HEK293T (cell line): Measurements from ENCODE around the gene ZNF750.

Experiments
- CTCF ChIA-PET: fragments of 350-600 bp; formaldehyde crosslinking; extraction: SDS; loops from one replicate; lab custom pipeline; 2021; ENCODE audit warnings: antibody characterized with exemption, inconsistent platforms; lab: Yijun Ruan, JAX
- POLR2A ChIA-PET: fragments of 350-600 bp; formaldehyde crosslinking; extraction: SDS; loops from one replicate; lab custom pipeline; 2020; ENCODE audit warnings: antibody characterized with exemption, inconsistent platforms; lab: Yijun Ruan, JAX
- DNase-seq: peaks from one replicate; pipeline ENCODE4 v3.0.0; 2012; ENCODE audit warnings: mixed read lengths; ENCODE audit errors: extremely low spot score
- ARNT ChIP-seq: fragments of 450-650 bp; IDR thresholded peaks from 2 replicates; pipeline ENCODE4 v1.6.1; 2017; ENCODE audit warnings: mild to moderate bottlenecking
- BHLHE40 ChIP-seq: fragments of 450-650 bp; IDR thresholded peaks from 2 replicates; pipeline ENCODE4 v1.6.1; 2016; ENCODE audit warnings: mild to moderate bottlenecking, moderate library complexity, borderline replicate concordance
- CTBP1 ChIP-seq: fragments of 450-650 bp; IDR thresholded peaks from 2 replicates; pipeline ENCODE4 v1.6.1; 2016; ENCODE audit warnings: borderline replicate concordance
- ELF4 ChIP-seq: fragments of 450-650 bp; IDR thresholded peaks from 2 replicates; pipeline ENCODE4 v1.6.1; 2017; ENCODE audit warnings: antibody characterized with exemption
- FOXA1 ChIP-seq: fragments of 450-650 bp; IDR thresholded peaks from 2 replicates; pipeline ENCODE4 v1.6.1; 2016; ENCODE audit warnings: mild to moderate bottlenecking
- FOXK2 ChIP-seq: fragments of 450-650 bp; IDR thresholded peaks from 2 replicates; pipeline ENCODE4 v1.6.1; 2016; ENCODE audit warnings: mild to moderate bottlenecking
- FOXM1 ChIP-seq: fragments of 450-650 bp; IDR thresholded peaks from 2 replicates; pipeline ENCODE4 v1.6.1; 2017; ENCODE audit warnings: mild to moderate bottlenecking, borderline replicate concordance
- HDGF ChIP-seq: fragments of 450-650 bp; IDR thresholded peaks from 2 replicates; pipeline ENCODE4 v1.6.1; 2017; ENCODE audit warnings: antibody characterized with exemption, borderline replicate concordance
- L3MBTL2 ChIP-seq: fragments of 450-650 bp; conservative IDR thresholded peaks from 2 replicates; pipeline ENCODE4 v1.6.1; 2016; ENCODE audit warnings: mild to moderate bottlenecking
- LEF1 ChIP-seq: fragments of 450-650 bp; IDR thresholded peaks from 2 replicates; pipeline ENCODE4 v1.6.1; 2017; ENCODE audit warnings: mild to moderate bottlenecking, borderline replicate concordance
- NFRKB ChIP-seq: fragments of 450-650 bp; IDR thresholded peaks from 2 replicates; pipeline ENCODE4 v1.6.1; 2016; ENCODE audit warnings: mild to moderate bottlenecking, moderate library complexity
- SP1 ChIP-seq: fragments of 450-650 bp; IDR thresholded peaks from 2 replicates; pipeline ENCODE4 v1.6.1; 2017
- SUZ12 ChIP-seq: fragments of 450-650 bp; IDR thresholded peaks from 2 replicates; pipeline ENCODE4 v1.6.1; 2016; ENCODE audit warnings: mild to moderate bottlenecking
- TARDBP ChIP-seq: fragments of 450-650 bp; IDR thresholded peaks from 2 replicates; pipeline ENCODE4 v1.6.1; 2016
- ZNF384 ChIP-seq: fragments of 450-650 bp; IDR thresholded peaks from 2 replicates; pipeline ENCODE4 v1.6.1; 2016
- TF ChIP-seq, protein P1 (sequence below): fragments of 450-650 bp; IDR thresholded peaks from 2 replicates; pipeline ENCODE4 v1.6.1; 2016

Gene ZNF750

DNA sequence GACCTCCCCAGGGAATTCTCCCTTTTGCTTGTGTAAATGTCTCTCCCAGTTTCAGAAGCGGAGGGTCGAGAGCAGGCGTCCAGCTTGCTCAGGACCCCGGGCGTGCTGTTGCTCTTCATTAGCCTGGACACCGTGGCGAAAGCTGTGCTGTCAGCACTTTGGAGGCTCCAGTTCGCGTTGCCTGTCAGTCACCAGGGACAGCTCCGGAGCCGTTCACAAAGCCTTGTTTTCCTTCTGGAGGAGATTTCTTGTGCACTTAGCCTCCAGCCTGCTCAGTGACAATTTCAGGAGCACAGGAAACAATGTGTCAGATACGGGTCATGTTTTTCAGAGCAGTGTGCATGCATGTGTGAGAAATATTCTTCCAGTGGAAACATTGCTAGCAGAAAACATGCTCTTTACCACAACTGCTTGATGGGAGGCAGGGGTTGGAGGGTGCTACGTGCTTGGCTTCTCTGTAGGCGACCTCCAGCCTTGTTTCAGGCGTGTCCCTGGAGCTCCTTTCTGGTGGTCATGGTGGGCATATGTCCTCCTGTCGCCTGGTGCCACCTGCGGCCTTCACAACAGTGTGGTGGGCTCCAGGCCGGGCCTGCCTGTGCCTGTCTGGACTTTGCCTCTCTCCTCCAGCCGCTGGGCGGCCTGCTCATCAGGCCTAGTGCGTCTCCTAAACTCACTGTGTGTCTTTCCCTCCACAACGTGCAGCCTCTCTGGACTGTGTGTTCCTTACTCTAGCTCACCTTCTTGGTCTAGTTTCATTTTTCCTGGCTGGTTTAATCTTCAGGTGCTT is 29.0 kb downstream of the ZNF750 start:
- POLR2A ChIA-PET, result no interaction called here
- TF ChIP-seq TARDBP (no peak), FOXK2 (no peak), NFRKB (no peak), ELF4 (no peak), FOXM1 (no peak), HDGF (no peak), CTBP1 (no peak), LEF1 (no peak), L3MBTL2 (no peak), FOXA1 (no peak), SP1 (no peak)
- TF ChIP-seq, protein P1, sequence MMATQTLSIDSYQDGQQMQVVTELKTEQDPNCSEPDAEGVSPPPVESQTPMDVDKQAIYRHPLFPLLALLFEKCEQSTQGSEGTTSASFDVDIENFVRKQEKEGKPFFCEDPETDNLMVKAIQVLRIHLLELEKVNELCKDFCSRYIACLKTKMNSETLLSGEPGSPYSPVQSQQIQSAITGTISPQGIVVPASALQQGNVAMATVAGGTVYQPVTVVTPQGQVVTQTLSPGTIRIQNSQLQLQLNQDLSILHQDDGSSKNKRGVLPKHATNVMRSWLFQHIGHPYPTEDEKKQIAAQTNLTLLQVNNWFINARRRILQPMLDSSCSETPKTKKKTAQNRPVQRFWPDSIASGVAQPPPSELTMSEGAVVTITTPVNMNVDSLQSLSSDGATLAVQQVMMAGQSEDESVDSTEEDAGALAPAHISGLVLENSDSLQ, result no peak
- CTCF ChIA-PET, result no interaction called here
- no peak for DNase-seq

DNA sequence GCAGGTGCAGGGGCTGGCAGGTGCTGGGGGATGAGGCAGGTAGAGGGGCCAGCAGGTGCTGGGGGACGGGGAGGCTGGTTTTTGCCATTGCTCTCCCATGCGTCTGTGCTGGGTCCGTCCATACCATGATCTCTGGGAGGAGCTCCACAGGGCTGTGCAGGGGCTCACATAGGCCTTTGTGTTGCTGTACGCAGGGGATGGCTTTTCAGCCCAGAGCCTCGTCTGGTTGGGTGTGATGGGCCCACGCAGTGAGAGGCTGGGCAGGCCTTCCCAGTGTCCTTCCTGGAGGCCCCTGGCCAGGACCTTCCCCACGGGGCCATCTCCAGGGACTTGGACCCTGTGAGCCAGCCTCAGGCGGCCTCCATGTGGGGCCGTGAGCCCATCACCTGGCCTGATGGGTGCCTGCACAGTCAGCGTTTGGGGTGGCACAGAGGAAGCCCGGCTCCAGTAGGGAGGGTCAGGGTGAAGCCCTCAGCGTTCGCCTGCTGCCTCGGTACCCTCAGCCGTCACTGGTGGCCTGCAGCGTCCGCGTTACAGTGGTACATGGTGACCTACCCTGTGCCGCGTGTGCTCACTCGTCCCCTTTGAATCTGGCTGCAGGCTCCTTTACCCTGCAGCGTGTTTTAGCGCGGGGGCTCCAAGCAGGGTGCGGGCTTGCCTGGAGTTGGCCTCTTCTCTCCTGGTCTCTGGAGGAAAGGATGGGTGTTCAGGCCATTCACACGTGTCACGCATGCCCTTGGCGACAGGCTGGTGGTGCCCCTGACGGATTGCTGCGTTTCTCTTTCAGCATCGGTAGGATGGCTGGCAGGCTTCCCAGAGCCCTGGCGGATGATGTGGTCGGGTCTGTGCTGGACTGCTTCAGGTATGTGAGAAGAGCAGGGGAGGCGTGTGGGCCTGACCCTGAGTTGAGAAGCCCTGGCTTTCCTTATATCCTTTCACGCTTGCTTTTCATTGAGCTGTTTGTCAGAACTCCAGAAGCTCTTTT is 30.6 kb downstream of the ZNF750 start:
- TF ChIP-seq TARDBP (no peak), HDGF (no peak), FOXA1 (no peak), L3MBTL2 (no peak), LEF1 (no peak), NFRKB (no peak), ARNT (no peak), ZNF384 (no peak), SUZ12 (no peak), CTBP1 (no peak), SP1 (no peak), BHLHE40 (no peak), ELF4 (no peak), FOXK2 (no peak), FOXM1 (no peak)
- TF ChIP-seq, protein P1, result no peak
- ChIA-PET POLR2A (no interaction called here), CTCF (interaction anchor here (0.5 kb wide), 1 partner anchor 264 kb away, joined by 3 read pairs; no protein-coding TSS in a partner anchor)
- DNase-seq, result no peak

DNA sequence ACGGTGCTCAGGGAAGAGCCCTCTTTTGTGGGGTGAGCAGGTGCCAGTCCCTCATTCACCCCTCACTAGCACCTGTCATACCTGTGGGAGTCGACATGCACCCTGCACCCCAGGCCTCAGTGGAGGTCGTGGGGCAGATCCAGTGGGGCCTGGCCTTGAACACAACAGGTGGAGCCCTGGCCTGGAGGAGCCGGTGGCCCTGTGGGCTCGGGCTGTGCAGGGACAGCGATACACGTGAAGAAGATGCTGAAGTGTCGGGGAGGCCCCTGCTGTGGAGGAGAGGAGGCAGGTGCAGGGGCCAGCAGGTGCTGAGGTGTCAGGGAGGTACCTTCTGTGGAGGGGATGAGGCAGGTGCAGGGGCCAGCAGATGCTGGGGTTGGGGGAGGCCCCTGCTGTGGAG is 31.8 kb downstream of the ZNF750 start:
- POLR2A ChIA-PET, result no interaction called here
- no peak for TF ChIP-seq BHLHE40
- TF ChIP-seq ZNF384, result no peak
- no peak for TF ChIP-seq LEF1
- no peak for TF ChIP-seq TARDBP
- TF ChIP-seq FOXA1, result no peak
- TF ChIP-seq ARNT, result no peak
- TF ChIP-seq FOXM1, result no peak
- TF ChIP-seq, protein P1, result no peak
- no peak for TF ChIP-seq L3MBTL2
- TF ChIP-seq SUZ12, result no peak
- TF ChIP-seq FOXK2, result no peak
- no peak for DNase-seq
- CTCF ChIA-PET, result no interaction called here

DNA sequence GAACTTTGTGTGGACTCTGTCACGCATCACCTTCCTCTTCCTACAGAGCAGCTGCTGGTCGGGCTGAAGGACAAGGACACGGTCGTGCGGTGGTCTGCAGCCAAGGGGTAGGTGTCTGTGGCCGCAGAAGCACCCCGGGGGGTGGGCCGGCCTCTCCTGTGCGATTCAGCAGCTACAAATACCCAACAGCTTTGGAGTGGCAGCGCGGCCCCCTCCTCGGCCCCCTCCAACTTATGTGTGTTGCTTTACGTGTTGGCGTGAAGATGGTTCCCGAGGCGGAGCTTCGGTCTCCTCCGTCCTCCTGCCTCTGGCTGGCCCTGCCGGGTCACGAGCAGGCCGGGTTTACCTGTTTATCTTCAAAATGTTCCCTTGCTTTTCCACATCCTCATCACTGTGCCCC is 32.3 kb downstream of the ZNF750 start:
- DNase-seq, result no peak
- ChIA-PET POLR2A (no interaction called here), CTCF (no interaction called here)
- TF ChIP-seq, protein P1, result no peak
- TF ChIP-seq ARNT, result no peak
- TF ChIP-seq FOXA1, result no peak
- no peak for TF ChIP-seq BHLHE40
- TF ChIP-seq SP1, result no peak
- TF ChIP-seq FOXM1, result no peak
- no peak for TF ChIP-seq LEF1
- TF ChIP-seq TARDBP, result no peak
- no peak for TF ChIP-seq CTBP1
- no peak for TF ChIP-seq HDGF
- no peak for TF ChIP-seq NFRKB
- no peak for TF ChIP-seq SUZ12
- no peak for TF ChIP-seq ZNF384

DNA sequence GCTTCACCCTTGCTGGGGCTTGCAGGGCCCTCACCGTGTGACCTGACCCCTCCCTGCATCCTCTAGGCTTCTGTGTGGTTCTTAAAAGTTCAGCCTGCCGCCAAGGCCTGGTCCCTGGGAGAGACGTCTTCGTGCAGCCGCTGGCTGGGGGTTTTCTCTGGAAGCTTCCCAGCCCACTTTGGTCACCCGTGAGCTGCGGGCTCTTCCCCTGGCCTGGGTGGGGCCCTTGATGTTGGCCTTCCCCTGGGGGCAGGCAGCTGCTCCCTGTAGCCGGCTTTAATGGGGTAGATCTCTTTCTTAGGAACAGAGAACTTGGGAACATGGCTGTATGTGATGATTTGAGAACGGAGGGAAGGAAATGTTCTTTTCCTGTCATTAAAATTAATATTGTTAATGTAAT is 32.7 kb downstream of the ZNF750 start:
- ChIA-PET POLR2A (no interaction called here), CTCF (no interaction called here)
- no peak for DNase-seq
- TF ChIP-seq FOXK2, result no peak
- no peak for TF ChIP-seq ARNT
- TF ChIP-seq, protein P1, result no peak
- no peak for TF ChIP-seq LEF1
- no peak for TF ChIP-seq FOXA1
